GM19455 (cell line): ENCODE measurements around the gene CHD9.

Experiments used
- ATAC-seq: cut with Tn5 transposase; IDR thresholded peaks from one replicate; pipeline ENCODE4 v1.9.1; 2021; ENCODE audit not compliant: unreplicated experiment

CHD9 gene

GRCh38 chr16:53191413-53191812, 136.6 kb downstream of the CHD9 start:
- ATAC-seq, result no peak

- no peak for ATAC-seq
Observed at GRCh38 chr16:53198933-53199332, 144.1 kb downstream of the CHD9 start.

GRCh38 chr16:53201900-53202299, 147.1 kb downstream of the CHD9 start:
- ATAC-seq, result no peak

GRCh38 chr16:53202398-53202797, 147.6 kb downstream of the CHD9 start:
- no peak for ATAC-seq

GRCh38 chr16:53207810-53208752, 153.3 kb downstream of the CHD9 start:
- ATAC-seq, result peak; percentile 88

GRCh38 chr16:53209429-53209828, 154.6 kb downstream of the CHD9 start:
- no peak for ATAC-seq

GRCh38 chr16:53209877-53210276, 155.1 kb downstream of the CHD9 start:
- no peak for ATAC-seq

GRCh38 chr16:53211253-53211652, 156.5 kb downstream of the CHD9 start:
- no peak for ATAC-seq

GRCh38 chr16:53212893-53213223, 158.1 kb downstream of the CHD9 start:
- no peak for ATAC-seq

- ATAC-seq, result no peak
Observed at GRCh38 chr16:53213542-53213941, 158.8 kb downstream of the CHD9 start.

- no peak for ATAC-seq
Observed at GRCh38 chr16:53216798-53217197, 162.0 kb downstream of the CHD9 start.

GRCh38 chr16:53219371-53219770, 164.6 kb downstream of the CHD9 start:
- ATAC-seq, result no peak

- ATAC-seq, result no peak
Observed at GRCh38 chr16:53219795-53220454, 165.1 kb downstream of the CHD9 start.

- ATAC-seq, result no peak
Observed at GRCh38 chr16:53220585-53220984, 165.8 kb downstream of the CHD9 start.

GRCh38 chr16:53224951-53225533, 170.3 kb downstream of the CHD9 start:
- no peak for ATAC-seq

- ATAC-seq, result no peak
Observed at GRCh38 chr16:53232826-53233529, 178.2 kb downstream of the CHD9 start.

- no peak for ATAC-seq
Observed at GRCh38 chr16:53234836-53235235, 180.0 kb downstream of the CHD9 start.

- no peak for ATAC-seq
Observed at GRCh38 chr16:53235851-53236250, 181.1 kb downstream of the CHD9 start.

GRCh38 chr16:53249331-53249730, 194.5 kb downstream of the CHD9 start:
- ATAC-seq, result no peak

- no peak for ATAC-seq
Observed at GRCh38 chr16:53257001-53257400, 202.2 kb downstream of the CHD9 start.

- ATAC-seq, result no peak
Observed at GRCh38 chr16:53258809-53259208, 204.0 kb downstream of the CHD9 start.
